ACC112 (cell line): Measurements from ENCODE around the gene FAHD1.

Source experiments
- H2AFZ ChIP-seq: fragments of 200-600 bp; sonication (generic); one replicate; pipeline ENCODE4 v1.6.0; 2017; ENCODE audit warnings: antibody characterized with exemption, low read length; ENCODE audit not compliant: unreplicated experiment
- H3K27ac ChIP-seq: fragments of 200-600 bp; sonication (generic); 2 replicates; pipeline ENCODE4 v1.5.1; 2014; ENCODE audit warnings: low read depth, mild to moderate bottlenecking, antibody characterized with exemption, low read length, moderate library complexity
- H3K27me3 ChIP-seq: fragments of 200-600 bp; sonication (generic); 2 replicates; pipeline ENCODE4 v1.6.1; 2014; ENCODE audit warnings: mild to moderate bottlenecking, antibody characterized with exemption, low read length, moderate library complexity, mixed read lengths; ENCODE audit not compliant: insufficient read depth
- H3K36me3 ChIP-seq: fragments of 200-600 bp; sonication (generic); 2 replicates; pipeline ENCODE4 v1.6.1; 2016; ENCODE audit warnings: mild to moderate bottlenecking, antibody characterized with exemption, low read length, moderate library complexity, mixed read lengths; ENCODE audit not compliant: insufficient read depth
- H3K4me1 ChIP-seq: fragments of 200-600 bp; sonication (generic); one replicate; pipeline ENCODE4 v1.6.1; 2016; ENCODE audit warnings: low read length, mixed read lengths; ENCODE audit not compliant: insufficient read depth, unreplicated experiment, control insufficient read depth
- H3K4me3 ChIP-seq: fragments of 200-600 bp; sonication (generic); 2 replicates; pipeline ENCODE4 v1.5.1; 2014; ENCODE audit warnings: mild to moderate bottlenecking, low read depth, low read length
- H3K79me2 ChIP-seq: fragments of 200-600 bp; sonication (generic); one replicate; pipeline ENCODE4 v1.6.0; 2016; ENCODE audit warnings: low read length; ENCODE audit not compliant: control insufficient read depth, unreplicated experiment, insufficient read depth

Gene FAHD1

GRCh38 chr16:1857433-1858097 is 30.6 kb downstream of the FAHD1 start:
- Histone ChIP-seq H3K4me3 (no peak overlapping the region), H3K4me1 (no peaks in the 10 kb centered on the region), H3K27me3 (peaks cover 10% of the 10 kb centered on the region), H3K79me2 (no peaks in the 10 kb centered on the region), H2AFZ (no peak overlapping the region), H3K27ac (no peak overlapping the region), H3K36me3 (no peaks in the 10 kb centered on the region)

- Histone ChIP-seq H3K79me2 (no peaks in the 10 kb centered on the region), H3K4me1 (no peaks in the 10 kb centered on the region), H2AFZ (no peak overlapping the region), H3K36me3 (no peaks in the 10 kb centered on the region), H3K27ac (no peak overlapping the region), H3K27me3 (peaks cover 10% of the 10 kb centered on the region), H3K4me3 (no peak overlapping the region)
Observed at GRCh38 chr16:1858189-1858865, 31.3 kb downstream of the FAHD1 start.

GRCh38 chr16:1859650-1860049 is 32.6 kb downstream of the FAHD1 start:
- Histone ChIP-seq H3K4me3 (no peak overlapping the region), H3K36me3 (no peaks in the 10 kb centered on the region), H3K27me3 (peaks cover 10% of the 10 kb centered on the region), H3K79me2 (no peaks in the 10 kb centered on the region), H3K4me1 (no peaks in the 10 kb centered on the region), H3K27ac (no peak overlapping the region), H2AFZ (no peak overlapping the region)

DNA sequence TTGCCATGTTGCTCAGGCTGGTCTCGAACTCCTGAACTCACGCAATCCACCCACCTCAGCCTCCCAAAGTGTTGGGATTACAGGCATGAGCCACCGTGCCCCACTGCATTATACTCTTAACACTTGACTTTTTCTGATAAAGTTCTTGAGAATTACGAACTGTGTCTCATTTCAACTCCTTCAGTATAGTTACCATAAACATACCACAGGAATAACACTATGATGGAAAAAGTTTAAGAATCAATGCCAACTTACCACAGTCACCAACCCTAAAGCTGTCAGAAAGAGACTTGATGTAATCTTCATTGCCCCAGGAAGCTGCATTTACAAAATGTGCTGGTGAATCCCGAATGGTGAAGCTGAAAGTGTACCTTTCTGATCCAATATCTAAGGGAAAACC is 34.7 kb downstream of the FAHD1 start:
- H3K4me3 ChIP-seq, result no peak overlapping the region
- H3K36me3 ChIP-seq, result no peaks in the 10 kb centered on the region
- no peak overlapping the region for H3K27ac ChIP-seq
- H3K27me3 ChIP-seq, result peaks cover 10% of the 10 kb centered on the region
- H3K4me1 ChIP-seq, result no peaks in the 10 kb centered on the region
- H2AFZ ChIP-seq, result no peak overlapping the region
- no peaks in the 10 kb centered on the region for H3K79me2 ChIP-seq

DNA sequence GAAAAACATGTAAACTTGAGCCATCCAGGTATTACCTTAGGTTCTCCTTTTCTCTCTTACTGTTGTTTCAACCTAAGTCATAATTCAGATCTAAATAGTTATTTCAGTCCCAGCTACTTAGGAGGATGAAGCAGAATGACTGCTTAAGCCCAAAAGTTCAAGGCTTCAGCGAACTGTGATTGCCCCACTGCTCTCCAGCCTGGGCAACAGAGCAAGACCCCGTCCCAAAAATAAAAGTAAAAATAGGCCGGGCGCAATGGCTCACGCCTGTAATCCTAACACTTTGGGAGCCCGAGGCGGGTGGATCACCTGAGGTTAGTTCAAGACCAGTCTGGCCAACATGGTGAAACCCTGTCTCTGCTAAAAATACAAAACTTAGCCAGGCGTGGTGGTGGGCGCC is 35.4 kb downstream of the FAHD1 start:
- Histone ChIP-seq H3K36me3 (no peaks in the 10 kb centered on the region), H2AFZ (no peak overlapping the region), H3K27ac (no peak overlapping the region), H3K79me2 (no peaks in the 10 kb centered on the region), H3K27me3 (peaks cover 10% of the 10 kb centered on the region), H3K4me3 (no peak overlapping the region), H3K4me1 (no peaks in the 10 kb centered on the region)

GRCh38 chr16:1863681-1864460 is 36.9 kb downstream of the FAHD1 start:
- Histone ChIP-seq H3K4me1 (no peaks in the 10 kb centered on the region), H3K79me2 (no peaks in the 10 kb centered on the region), H3K36me3 (no peaks in the 10 kb centered on the region), H3K4me3 (no peak overlapping the region; the same call in 1 of the 2 replicates), H3K27me3 (peaks cover 6% of the 10 kb centered on the region), H3K27ac (no peak overlapping the region), H2AFZ (peak overlapping the region; percentile 43)

GRCh38 chr16:1865902-1866690 is 39.1 kb downstream of the FAHD1 start:
- Histone ChIP-seq H3K79me2 (no peaks in the 10 kb centered on the region), H3K27ac (no peak overlapping the region), H3K4me1 (peaks cover 10% of the 10 kb centered on the region), H3K4me3 (no peak overlapping the region), H2AFZ (no peak overlapping the region), H3K27me3 (no peaks in the 10 kb centered on the region), H3K36me3 (no peaks in the 10 kb centered on the region)

GRCh38 chr16:1870365-1871082 is 43.5 kb downstream of the FAHD1 start:
- Histone ChIP-seq H3K36me3 (no peaks in the 10 kb centered on the region), H3K27me3 (peaks cover 12% of the 10 kb centered on the region), H3K4me1 (peaks cover 10% of the 10 kb centered on the region), H3K4me3 (no peak overlapping the region), H3K79me2 (no peaks in the 10 kb centered on the region), H2AFZ (no peak overlapping the region), H3K27ac (peak overlapping the region; percentile 41)

- Histone ChIP-seq H3K27me3 (peaks cover 14% of the 10 kb centered on the region), H3K79me2 (no peaks in the 10 kb centered on the region), H3K27ac (peak within 1 kb of the TSS; percentile 41), H3K4me3 (no peak within 1 kb of the TSS; the same call in 1 of the 2 replicates), H3K4me1 (peaks cover 10% of the 10 kb centered on the region), H2AFZ (no peak within 1 kb of the TSS), H3K36me3 (no peaks in the 10 kb centered on the region)
Observed at GRCh38 chr16:1871974-1872635, 45.1 kb downstream of the FAHD1 start, which contains the start of gene MEIOB. Gene MEIOB (minus strand): TSS chr16:1872164. CDS start chr16:1868175, 3,989 bp downstream.
